Keratinocyte (primary cell): ENCODE measurements around the gene PAX5.

Source experiments
- CTCF ChIP-seq, 3 experiments: IDR thresholded peaks in 1 of 3; conservative IDR thresholded peaks in 1 of 3; optimal IDR thresholded peaks in 1 of 3; 2 replicates in 2 of 3; 3 replicates in 1 of 3; pipeline versions ENCODE3 to v1.5.1; 2011; ENCODE audit warnings: low read length in 3 of 3, mild to moderate bottlenecking in 3 of 3, moderate library complexity in 2 of 3, control low read depth in 1 of 3, inconsistent platforms in 1 of 3; ENCODE audit not compliant: insufficient read depth in 2 of 3; ENCODE audit errors: extremely low read depth in 1 of 3
- EZH2 ChIP-seq: IDR thresholded peaks from one replicate; pipeline ENCODE4 v1.6.1; 2012; ENCODE audit warnings: inconsistent platforms, mild to moderate bottlenecking, low read length, moderate library complexity

GRCh38 chr9:36837431-36838405 is 196.3 kb downstream of the PAX5 start:
- TF ChIP-seq CTCF (optimal IDR thresholded peaks at IDR 0.05 in 1 of 3, IDR thresholded peaks at IDR 0.05 in 1 of 3, conservative IDR thresholded peaks at IDR 0.05 in 1 of 3; ENCODE audit: extremely low read depth in 1 of 3, insufficient read depth in 2 of 3, low read length in 3 of 3) (no peak), EZH2 (no peak)
